ENCODE measurements around the gene CLEC16A.

Gene CLEC16A

GRCh38 chr16:10990378-10990777 lies 46.0 kb downstream of the CLEC16A start:
- no peak for FAIRE-seq

- no peak for FAIRE-seq
Observed at GRCh38 chr16:10992112-10992511, 47.7 kb downstream of the CLEC16A start.

GRCh38 chr16:10992797-10993196 lies 48.4 kb downstream of the CLEC16A start:
- FAIRE-seq = no peak

- no peak for FAIRE-seq
Observed at GRCh38 chr16:10993649-10994048, 49.3 kb downstream of the CLEC16A start.

GRCh38 chr16:10994571-10994970 lies 50.2 kb downstream of the CLEC16A start:
- FAIRE-seq = no peak

GRCh38 chr16:10995565-10995964 lies 51.2 kb downstream of the CLEC16A start:
- no peak for FAIRE-seq

- no peak for FAIRE-seq
Observed at GRCh38 chr16:10997485-10997884, 53.1 kb downstream of the CLEC16A start.

GRCh38 chr16:10999300-10999699 lies 54.9 kb downstream of the CLEC16A start:
- no peak for FAIRE-seq

- no peak for FAIRE-seq
Observed at GRCh38 chr16:11001611-11002010, 57.2 kb downstream of the CLEC16A start.

GRCh38 chr16:11003141-11003540 lies 58.8 kb downstream of the CLEC16A start:
- FAIRE-seq = no peak

- no peak for FAIRE-seq
Observed at GRCh38 chr16:11004351-11004750, 60.0 kb downstream of the CLEC16A start.

GRCh38 chr16:11004973-11005610 lies 60.7 kb downstream of the CLEC16A start:
- FAIRE-seq = no peak

GRCh38 chr16:11005611-11005975 lies 61.2 kb downstream of the CLEC16A start:
- no peak for FAIRE-seq

- no peak for FAIRE-seq
Observed at GRCh38 chr16:11006656-11007055, 62.3 kb downstream of the CLEC16A start.

GRCh38 chr16:11007714-11008280 lies 63.4 kb downstream of the CLEC16A start:
- no peak for FAIRE-seq

- no peak for FAIRE-seq
Observed at GRCh38 chr16:11009027-11009755, 64.8 kb downstream of the CLEC16A start.

GRCh38 chr16:11010575-11011221 lies 66.3 kb downstream of the CLEC16A start:
- no peak for FAIRE-seq

GRCh38 chr16:11011326-11011725 lies 67.0 kb downstream of the CLEC16A start:
- FAIRE-seq = no peak

GRCh38 chr16:11012841-11013240 lies 68.5 kb downstream of the CLEC16A start:
- no peak for FAIRE-seq

GRCh38 chr16:11014136-11014535 lies 69.8 kb downstream of the CLEC16A start:
- FAIRE-seq = no peak

- FAIRE-seq = no peak
Observed at GRCh38 chr16:11015076-11015475, 70.7 kb downstream of the CLEC16A start.

- no peak for FAIRE-seq
Observed at GRCh38 chr16:11015607-11016006, 71.2 kb downstream of the CLEC16A start.

- FAIRE-seq = no peak
Observed at GRCh38 chr16:11016524-11016988, 72.2 kb downstream of the CLEC16A start.

GRCh38 chr16:11016993-11017392 lies 72.6 kb downstream of the CLEC16A start:
- FAIRE-seq = no peak

All from G401.6 (cell line).